ENCODE data around the gene VN1R5.

The VN1R5 gene

DNA sequence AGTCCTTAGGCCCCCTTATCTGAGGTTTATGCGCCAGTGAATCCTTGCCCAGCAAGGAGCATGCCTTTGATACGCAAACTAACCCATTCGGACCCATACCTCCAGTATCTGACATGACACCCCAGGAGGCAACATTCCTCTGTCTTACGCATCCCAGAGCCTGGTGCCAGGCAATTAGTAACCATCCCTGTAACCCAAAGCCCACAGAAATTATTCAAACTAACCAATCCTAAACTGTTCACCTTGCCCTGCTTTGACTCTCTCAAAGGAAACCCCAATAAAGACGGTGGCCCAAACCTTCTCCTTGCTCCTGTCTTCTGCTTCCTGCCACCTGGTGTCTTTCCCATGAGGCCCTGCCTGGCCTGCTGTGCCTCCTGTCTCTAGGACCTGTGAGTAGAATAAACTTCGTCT, 39.4 kb downstream of the VN1R5 start:
- no peak for TF ChIP-seq CTCF (IDR thresholded peaks at IDR 0.05)
- H3K27ac ChIP-seq, result no peak overlapping the region
- DNase-seq (ENCODE audit: low spot score), result no peak
- no peak overlapping the region for H3K4me3 ChIP-seq

DNA sequence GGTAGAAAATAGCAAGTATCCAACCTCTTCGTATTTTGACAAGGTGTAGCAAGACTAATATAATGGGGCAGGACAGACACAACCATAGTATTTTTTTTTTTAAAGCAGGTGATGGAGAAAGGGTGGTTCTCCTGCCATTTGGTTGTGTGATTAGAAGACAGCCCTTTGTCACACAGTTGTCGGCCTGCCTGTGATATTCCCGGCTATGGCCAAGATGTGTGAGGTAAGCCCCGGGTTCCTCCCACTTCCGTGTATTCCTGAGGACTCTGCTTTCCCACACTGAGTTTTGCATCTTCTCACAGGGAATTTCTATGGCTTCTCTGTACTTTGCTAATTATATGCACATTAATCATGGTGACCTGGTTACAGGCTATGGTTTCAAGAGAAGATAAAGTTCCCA, 39.9 kb downstream of the VN1R5 start:
- no peak for DNase-seq (ENCODE audit: low spot score)
- no peak overlapping the region for H3K4me3 ChIP-seq
- H3K27ac ChIP-seq, result no peak overlapping the region
- no peak for TF ChIP-seq CTCF (IDR thresholded peaks at IDR 0.05)

- no peak overlapping the region for H3K27ac ChIP-seq
Observed at GRCh38 chr1:247296599-247297180, 40.8 kb downstream of the VN1R5 start.

GRCh38 chr1:247297263-247298123, 41.6 kb downstream of the VN1R5 start:
- no peak overlapping the region for H3K27ac ChIP-seq
- no peak overlapping the region for H3K4me3 ChIP-seq
- no peak for TF ChIP-seq CTCF (IDR thresholded peaks at IDR 0.05)
- no peak for DNase-seq (ENCODE audit: low spot score)

More at GRCh38 chr1:247296599-247297180, 40.8 kb downstream of the VN1R5 start:
- TF ChIP-seq CTCF (IDR thresholded peaks at IDR 0.05), result no peak
- no peak overlapping the region for H3K4me3 ChIP-seq
- no peak for DNase-seq (ENCODE audit: low spot score)

- H3K27ac ChIP-seq, result no peak overlapping the region
- no peak overlapping the region for H3K4me3 ChIP-seq
- no peak for TF ChIP-seq CTCF (IDR thresholded peaks at IDR 0.05)
Observed at GRCh38 chr1:247298124-247298481, 42.2 kb downstream of the VN1R5 start.

DNA sequence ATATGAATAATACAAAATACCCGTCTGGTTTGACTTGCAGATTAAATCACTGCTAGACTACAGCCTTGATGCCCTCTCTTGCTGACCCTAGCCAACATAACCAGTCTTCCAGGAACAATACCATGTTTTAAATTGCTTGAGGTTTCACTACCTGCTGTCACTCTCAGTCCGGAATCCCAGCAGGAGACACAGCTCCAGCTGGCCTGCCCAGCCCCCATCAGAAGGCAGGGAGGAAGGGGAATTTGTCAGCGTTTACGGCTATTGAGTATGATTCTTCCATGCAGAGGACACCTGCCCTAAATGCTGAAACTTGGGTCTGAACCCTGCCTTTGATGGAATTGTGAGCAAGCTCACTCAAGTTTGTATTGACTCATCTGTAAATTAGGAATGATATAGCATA, 42.8 kb downstream of the VN1R5 start:
- H3K4me3 ChIP-seq, result no peak overlapping the region
- H3K27ac ChIP-seq, result no peak overlapping the region
- no peak for DNase-seq (ENCODE audit: low spot score)
- no peak for TF ChIP-seq CTCF (IDR thresholded peaks at IDR 0.05)

More at GRCh38 chr1:247298124-247298481, 42.2 kb downstream of the VN1R5 start:
- DNase-seq (ENCODE audit: low spot score), result no peak
